GM23338 (cell line): ENCODE results near the gene ASRGL1. TPM values are rescaled to one million over a fixed set of nuclear protein-coding genes. Genes with fewer than 3 reads are reported as not detected.

Source experiments
- ATAC-seq: fragments of 200-7000 bp; cut with Tn5 transposase; 3 replicates; pipeline ENCODE4 v1.9.1; 2020
- DNase-seq: peaks from one replicate; pipeline ENCODE4 v3.0.0-alpha.2; 2015; ENCODE audit warnings: low spot score
- H2AFZ ChIP-seq: fragments of 200-600 bp; sonication (generic); 2 replicates; pipeline ENCODE4 v1.8.0; 2016; ENCODE audit warnings: antibody characterized with exemption, mild to moderate bottlenecking, moderate library complexity
- H3F3A ChIP-seq: fragments of 200-600 bp; sonication (generic); replicated peaks from 2 replicates; pipeline ENCODE4 v1.8.0; 2017; ENCODE audit warnings: antibody characterized with exemption, mixed run types, low read depth
- H3K27ac ChIP-seq: fragments of 200-600 bp; sonication (generic); 2 replicates; pipeline ENCODE4 v1.6.1; 2016; ENCODE audit warnings: low read depth
- H3K27me3 ChIP-seq: fragments of 200-600 bp; sonication (generic); 2 replicates; pipeline ENCODE4 v1.8.0; 2016; ENCODE audit warnings: mild to moderate bottlenecking, mixed run types, moderate library complexity; ENCODE audit not compliant: insufficient read depth
- H3K36me3 ChIP-seq: fragments of 200-600 bp; sonication (generic); 2 replicates; pipeline ENCODE4 v1.8.0; 2016; ENCODE audit warnings: mild to moderate bottlenecking; ENCODE audit not compliant: insufficient read depth
- H3K4me1 ChIP-seq: fragments of 200-600 bp; sonication (generic); 2 replicates; pipeline ENCODE4 v1.8.0; 2016; ENCODE audit warnings: mild to moderate bottlenecking, moderate library complexity; ENCODE audit not compliant: insufficient read depth
- H3K4me2 ChIP-seq: fragments of 200-600 bp; sonication (generic); 2 replicates; pipeline ENCODE4 v1.7.1; 2017; ENCODE audit warnings: mixed run types
- H3K4me3 ChIP-seq: fragments of 200-600 bp; sonication (generic); 2 replicates; pipeline ENCODE4 v1.6.1; 2016; ENCODE audit warnings: mixed run types
- H3K79me2 ChIP-seq: fragments of 200-600 bp; sonication (generic); replicated peaks from 2 replicates; pipeline ENCODE4 v1.8.0; 2017; ENCODE audit warnings: mild to moderate bottlenecking; ENCODE audit not compliant: insufficient read depth
- H3K9me2 ChIP-seq: fragments of 200-600 bp; sonication (generic); 2 replicates; pipeline ENCODE4 v1.8.0; 2017; ENCODE audit not compliant: insufficient read depth
- H4K20me1 ChIP-seq: fragments of 200-600 bp; sonication (generic); replicated peaks from 2 replicates; pipeline ENCODE4 v1.8.0; 2017; ENCODE audit warnings: mild to moderate bottlenecking; ENCODE audit not compliant: insufficient read depth
- H3K27ac Mint-ChIP-seq: 2 replicates; pipeline ENCODE4 v1.8.0; 2020; ENCODE audit warnings: inconsistent platforms, mild to moderate bottlenecking, moderate library complexity, mixed read lengths
- H3K27me3 Mint-ChIP-seq: 3 replicates; pipeline ENCODE4 v1.8.0; 2022; ENCODE audit warnings: low read depth, mild to moderate bottlenecking, moderate library complexity, mixed read lengths, inconsistent platforms; ENCODE audit not compliant: insufficient read depth, poor library complexity
- H3K36me3 Mint-ChIP-seq: 3 replicates; pipeline ENCODE4 v1.8.0; 2021; ENCODE audit warnings: low read depth, mild to moderate bottlenecking, inconsistent platforms, moderate library complexity, mixed read lengths
- H3K4me1 Mint-ChIP-seq: 3 replicates; pipeline ENCODE4 v1.8.0; 2020; ENCODE audit warnings: mild to moderate bottlenecking, inconsistent platforms, mixed read lengths
- H3K4me3 Mint-ChIP-seq: 3 replicates; pipeline ENCODE4 v1.8.0; 2021; ENCODE audit warnings: moderate library complexity, mild to moderate bottlenecking, inconsistent platforms, mixed read lengths
- H3K9me3 Mint-ChIP-seq: 3 replicates; pipeline ENCODE4 v1.8.0; 2020; ENCODE audit warnings: moderate library complexity, mild to moderate bottlenecking, inconsistent platforms, mixed read lengths
- CREB1 ChIP-seq: fragments of 250-450 bp; sonication (Bioruptor Pico); IDR thresholded peaks from 2 replicates; pipeline ENCODE4 v1.5.0; 2020; ENCODE audit warnings: low read depth, mild to moderate bottlenecking, moderate library complexity
- CTCF ChIP-seq, 2 experiments: fragments of 200-600 bp in 1 of 2; sonication (generic) in 1 of 2; conservative IDR thresholded peaks; 2 replicates each; pipeline versions ENCODE4 v1.5.1 to v1.6.1; 2016 to 2017; ENCODE audit warnings: antibody characterized with exemption in 2 of 2, low read depth in 2 of 2, mild to moderate bottlenecking in 2 of 2, moderate library complexity in 1 of 2
- ETS1 ChIP-seq: IDR thresholded peaks from 2 replicates; pipeline ENCODE4 v1.6.1; 2016; ENCODE audit warnings: antibody characterized with exemption
- EZH2 ChIP-seq: fragments of 200-600 bp; sonication (generic); IDR thresholded peaks from one replicate; pipeline ENCODE4 v1.8.0; 2017; ENCODE audit warnings: antibody characterized with exemption, mild to moderate bottlenecking, low read depth; ENCODE audit not compliant: unreplicated experiment
- EZH2phosphoT487 ChIP-seq: fragments of 200-600 bp; sonication (generic); IDR thresholded peaks from one replicate; pipeline ENCODE4 v1.8.1; 2018; ENCODE audit warnings: antibody characterized with exemption; ENCODE audit not compliant: unreplicated experiment
- JUNB ChIP-seq: IDR thresholded peaks from one replicate; pipeline ENCODE4 v1.6.1; 2016; ENCODE audit warnings: antibody characterized with exemption; ENCODE audit not compliant: unreplicated experiment
- NANOG ChIP-seq: IDR thresholded peaks from 2 replicates; pipeline ENCODE4 v1.6.1; 2016; ENCODE audit warnings: antibody characterized with exemption, borderline replicate concordance
- POLR2AphosphoS5 ChIP-seq: IDR thresholded peaks from 2 replicates; pipeline ENCODE4 v1.6.1; 2016; ENCODE audit warnings: antibody characterized with exemption, low read depth
- REST ChIP-seq: IDR thresholded peaks from one replicate; pipeline ENCODE4 v1.6.1; 2018; ENCODE audit warnings: antibody characterized with exemption; ENCODE audit not compliant: unreplicated experiment
- STAT1 ChIP-seq: IDR thresholded peaks from one replicate; pipeline ENCODE4 v1.6.1; 2016; ENCODE audit warnings: antibody characterized with exemption; ENCODE audit not compliant: unreplicated experiment
- ZNF114 ChIP-seq: fragments of 250-450 bp; sonication (Bioruptor Pico); IDR thresholded peaks from 2 replicates; pipeline ENCODE4 v1.5.0; 2020; ENCODE audit warnings: mild to moderate bottlenecking, moderate library complexity
- ZNF331 ChIP-seq: fragments of 250-450 bp; sonication (Bioruptor Pico); IDR thresholded peaks from 2 replicates; pipeline ENCODE4 v1.5.0; 2020; ENCODE audit warnings: low read depth, mild to moderate bottlenecking, moderate library complexity
- ZNF462 ChIP-seq: fragments of 250-450 bp; sonication (Bioruptor Pico); IDR thresholded peaks from 2 replicates; pipeline ENCODE4 v1.5.0; 2020; ENCODE audit warnings: mild to moderate bottlenecking, moderate library complexity
- polyA plus RNA-seq: library from polyadenylated mRNA; unstranded; fragments of >200 nt; fragmentation: Nextera tagmentation; extraction: Ambion mirVana; gene quantifications from 2 replicates; pipeline ENCODE4 v1.2.1, GENCODE V29; 2016
- total RNA-seq: library from RNA; depleted of rRNA; stranded (reverse); fragments of >200 nt; shearing (Covaris generic); gene quantifications from 2 replicates; pipeline ENCODE4 v1.2.3, GENCODE V29; 2014

ASRGL1 gene
- total and polyA plus RNA-seq, 2 experiments from 2014 or later = 32.9 to 50.3 TPM

GRCh38 chr11:62418733-62419132, 81.5 kb downstream of the ASRGL1 start, which contains the start of gene SCGB1A1:
SCGB1A1 (plus strand) TSS chr11:62419033; CDS start chr11:62419096, 63 bp downstream.
- Mint-ChIP-seq H3K4me3 (no peak within 1 kb of the TSS), H3K9me3 (no peaks in the 10 kb centered on the region; the same call in 2 of the 3 replicates), H3K27me3 (peaks cover 17% of the 10 kb centered on the region), H3K4me1 (no peaks in the 10 kb centered on the region; the same call in 2 of the 3 replicates), H3K27ac (no peak within 1 kb of the TSS), H3K36me3 (no peaks in the 10 kb centered on the region)
- Histone ChIP-seq H3F3A (no peaks in the 10 kb centered on the region), H3K36me3 (no peaks in the 10 kb centered on the region), H3K4me3 (no peak within 1 kb of the TSS), H3K4me2 (no peak within 1 kb of the TSS), H3K9me2 (no peaks in the 10 kb centered on the region), H2AFZ (no peak within 1 kb of the TSS), H3K79me2 (no peaks in the 10 kb centered on the region), H3K27ac (no peak within 1 kb of the TSS), H3K27me3 (peaks cover 11% of the 10 kb centered on the region), H4K20me1 (no peaks in the 10 kb centered on the region), H3K4me1 (no peaks in the 10 kb centered on the region)
- TF ChIP-seq ZNF114 (no peak), CTCF (conservative IDR thresholded peaks at IDR 0.05; ENCODE audit: low read depth in 2 of 2) (no peak), EZH2phosphoT487 (no peak), ZNF331 (CRISPR knock-in tag) (no peak), NANOG (no peak), REST (no peak), ETS1 (no peak), CREB1 (CRISPR knock-in tag) (no peak), POLR2AphosphoS5 (no peak), EZH2 (no peak), JUNB (no peak), ZNF462 (CRISPR knock-in tag) (no peak), STAT1 (no peak)
- DNase-seq = no peak
- no peak for ATAC-seq
